HEK293 (cell line): Measurements from ENCODE around the gene PNN.
"Not testable (repeated sequence)": the region's sequence is repeated elsewhere in the genome, so short reads cannot be mapped to it uniquely, and the experiment has no call there.

Experiments
- ATF2 ChIP-seq: fragments of 450-650 bp; formaldehyde crosslinking; IDR thresholded peaks from 2 replicates; pipeline ENCODE4 v1.5.1; 2016; ENCODE audit warnings: missing biosample characterization, missing genetic modification characterization, low read depth
- MEIS1 ChIP-seq: sonication (generic); formaldehyde crosslinking; IDR thresholded peaks from 2 replicates; pipeline ENCODE4 v1.8.1; 2022; ENCODE audit warnings: missing genetic modification reagents, mild to moderate bottlenecking, borderline replicate concordance
- PBX3 ChIP-seq: sonication (generic); formaldehyde crosslinking; IDR thresholded peaks from 2 replicates; pipeline ENCODE4 v1.8.1; 2022; ENCODE audit warnings: mild to moderate bottlenecking, moderate library complexity, missing genetic modification reagents
- PRDM1 ChIP-seq: fragments of 450-650 bp; formaldehyde crosslinking; IDR thresholded peaks from 2 replicates; pipeline ENCODE4; 2016; ENCODE audit warnings: missing biosample characterization, missing genetic modification characterization
- ZNF140 ChIP-seq: fragments of 450-650 bp; formaldehyde crosslinking; IDR thresholded peaks from 2 replicates; pipeline ENCODE4 v1.5.1; 2016; ENCODE audit warnings: missing biosample characterization, missing genetic modification characterization
- ZNF175 ChIP-seq: fragments of 450-650 bp; formaldehyde crosslinking; IDR thresholded peaks from 2 replicates; pipeline ENCODE4 v1.5.1; 2016; ENCODE audit warnings: missing biosample characterization, missing genetic modification characterization
- ZNF629 ChIP-seq: fragments of 450-650 bp; formaldehyde crosslinking; IDR thresholded peaks from 2 replicates; pipeline ENCODE4 v1.5.1; 2017; ENCODE audit warnings: missing biosample characterization, missing genetic modification characterization
- TF ChIP-seq, protein P1 (sequence below): fragments of 450-650 bp; formaldehyde crosslinking; IDR thresholded peaks from 2 replicates; pipeline ENCODE4 v1.5.1; 2016; ENCODE audit warnings: missing biosample characterization, missing genetic modification characterization
- TF ChIP-seq, protein P2 (sequence below): fragments of 450-650 bp; formaldehyde crosslinking; IDR thresholded peaks from 2 replicates; pipeline ENCODE4 v1.5.1; 2016; ENCODE audit warnings: missing biosample characterization, missing genetic modification characterization, borderline replicate concordance
- TF ChIP-seq, protein P3 (sequence below): fragments of 450-650 bp; formaldehyde crosslinking; IDR thresholded peaks from 2 replicates; pipeline ENCODE4 v1.5.1; 2016; ENCODE audit warnings: missing biosample characterization, missing genetic modification characterization

- TF ChIP-seq, protein P1, sequence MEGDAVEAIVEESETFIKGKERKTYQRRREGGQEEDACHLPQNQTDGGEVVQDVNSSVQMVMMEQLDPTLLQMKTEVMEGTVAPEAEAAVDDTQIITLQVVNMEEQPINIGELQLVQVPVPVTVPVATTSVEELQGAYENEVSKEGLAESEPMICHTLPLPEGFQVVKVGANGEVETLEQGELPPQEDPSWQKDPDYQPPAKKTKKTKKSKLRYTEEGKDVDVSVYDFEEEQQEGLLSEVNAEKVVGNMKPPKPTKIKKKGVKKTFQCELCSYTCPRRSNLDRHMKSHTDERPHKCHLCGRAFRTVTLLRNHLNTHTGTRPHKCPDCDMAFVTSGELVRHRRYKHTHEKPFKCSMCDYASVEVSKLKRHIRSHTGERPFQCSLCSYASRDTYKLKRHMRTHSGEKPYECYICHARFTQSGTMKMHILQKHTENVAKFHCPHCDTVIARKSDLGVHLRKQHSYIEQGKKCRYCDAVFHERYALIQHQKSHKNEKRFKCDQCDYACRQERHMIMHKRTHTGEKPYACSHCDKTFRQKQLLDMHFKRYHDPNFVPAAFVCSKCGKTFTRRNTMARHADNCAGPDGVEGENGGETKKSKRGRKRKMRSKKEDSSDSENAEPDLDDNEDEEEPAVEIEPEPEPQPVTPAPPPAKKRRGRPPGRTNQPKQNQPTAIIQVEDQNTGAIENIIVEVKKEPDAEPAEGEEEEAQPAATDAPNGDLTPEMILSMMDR (tag by site-specific recombination): not testable (repeated sequence)
- TF ChIP-seq PRDM1 (tag by site-specific recombination); ZNF175 (tag by site-specific recombination); ZNF629 (tag by site-specific recombination); MEIS1 (CRISPR knock-in tag); PBX3; ZNF140; ATF2: not testable (repeated sequence)
- TF ChIP-seq, protein P2, sequence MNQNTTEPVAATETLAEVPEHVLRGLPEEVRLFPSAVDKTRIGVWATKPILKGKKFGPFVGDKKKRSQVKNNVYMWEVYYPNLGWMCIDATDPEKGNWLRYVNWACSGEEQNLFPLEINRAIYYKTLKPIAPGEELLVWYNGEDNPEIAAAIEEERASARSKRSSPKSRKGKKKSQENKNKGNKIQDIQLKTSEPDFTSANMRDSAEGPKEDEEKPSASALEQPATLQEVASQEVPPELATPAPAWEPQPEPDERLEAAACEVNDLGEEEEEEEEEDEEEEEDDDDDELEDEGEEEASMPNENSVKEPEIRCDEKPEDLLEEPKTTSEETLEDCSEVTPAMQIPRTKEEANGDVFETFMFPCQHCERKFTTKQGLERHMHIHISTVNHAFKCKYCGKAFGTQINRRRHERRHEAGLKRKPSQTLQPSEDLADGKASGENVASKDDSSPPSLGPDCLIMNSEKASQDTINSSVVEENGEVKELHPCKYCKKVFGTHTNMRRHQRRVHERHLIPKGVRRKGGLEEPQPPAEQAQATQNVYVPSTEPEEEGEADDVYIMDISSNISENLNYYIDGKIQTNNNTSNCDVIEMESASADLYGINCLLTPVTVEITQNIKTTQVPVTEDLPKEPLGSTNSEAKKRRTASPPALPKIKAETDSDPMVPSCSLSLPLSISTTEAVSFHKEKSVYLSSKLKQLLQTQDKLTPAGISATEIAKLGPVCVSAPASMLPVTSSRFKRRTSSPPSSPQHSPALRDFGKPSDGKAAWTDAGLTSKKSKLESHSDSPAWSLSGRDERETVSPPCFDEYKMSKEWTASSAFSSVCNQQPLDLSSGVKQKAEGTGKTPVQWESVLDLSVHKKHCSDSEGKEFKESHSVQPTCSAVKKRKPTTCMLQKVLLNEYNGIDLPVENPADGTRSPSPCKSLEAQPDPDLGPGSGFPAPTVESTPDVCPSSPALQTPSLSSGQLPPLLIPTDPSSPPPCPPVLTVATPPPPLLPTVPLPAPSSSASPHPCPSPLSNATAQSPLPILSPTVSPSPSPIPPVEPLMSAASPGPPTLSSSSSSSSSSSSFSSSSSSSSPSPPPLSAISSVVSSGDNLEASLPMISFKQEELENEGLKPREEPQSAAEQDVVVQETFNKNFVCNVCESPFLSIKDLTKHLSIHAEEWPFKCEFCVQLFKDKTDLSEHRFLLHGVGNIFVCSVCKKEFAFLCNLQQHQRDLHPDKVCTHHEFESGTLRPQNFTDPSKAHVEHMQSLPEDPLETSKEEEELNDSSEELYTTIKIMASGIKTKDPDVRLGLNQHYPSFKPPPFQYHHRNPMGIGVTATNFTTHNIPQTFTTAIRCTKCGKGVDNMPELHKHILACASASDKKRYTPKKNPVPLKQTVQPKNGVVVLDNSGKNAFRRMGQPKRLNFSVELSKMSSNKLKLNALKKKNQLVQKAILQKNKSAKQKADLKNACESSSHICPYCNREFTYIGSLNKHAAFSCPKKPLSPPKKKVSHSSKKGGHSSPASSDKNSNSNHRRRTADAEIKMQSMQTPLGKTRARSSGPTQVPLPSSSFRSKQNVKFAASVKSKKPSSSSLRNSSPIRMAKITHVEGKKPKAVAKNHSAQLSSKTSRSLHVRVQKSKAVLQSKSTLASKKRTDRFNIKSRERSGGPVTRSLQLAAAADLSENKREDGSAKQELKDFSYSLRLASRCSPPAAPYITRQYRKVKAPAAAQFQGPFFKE (tag by site-specific recombination): not testable (repeated sequence)
- TF ChIP-seq, protein P3, sequence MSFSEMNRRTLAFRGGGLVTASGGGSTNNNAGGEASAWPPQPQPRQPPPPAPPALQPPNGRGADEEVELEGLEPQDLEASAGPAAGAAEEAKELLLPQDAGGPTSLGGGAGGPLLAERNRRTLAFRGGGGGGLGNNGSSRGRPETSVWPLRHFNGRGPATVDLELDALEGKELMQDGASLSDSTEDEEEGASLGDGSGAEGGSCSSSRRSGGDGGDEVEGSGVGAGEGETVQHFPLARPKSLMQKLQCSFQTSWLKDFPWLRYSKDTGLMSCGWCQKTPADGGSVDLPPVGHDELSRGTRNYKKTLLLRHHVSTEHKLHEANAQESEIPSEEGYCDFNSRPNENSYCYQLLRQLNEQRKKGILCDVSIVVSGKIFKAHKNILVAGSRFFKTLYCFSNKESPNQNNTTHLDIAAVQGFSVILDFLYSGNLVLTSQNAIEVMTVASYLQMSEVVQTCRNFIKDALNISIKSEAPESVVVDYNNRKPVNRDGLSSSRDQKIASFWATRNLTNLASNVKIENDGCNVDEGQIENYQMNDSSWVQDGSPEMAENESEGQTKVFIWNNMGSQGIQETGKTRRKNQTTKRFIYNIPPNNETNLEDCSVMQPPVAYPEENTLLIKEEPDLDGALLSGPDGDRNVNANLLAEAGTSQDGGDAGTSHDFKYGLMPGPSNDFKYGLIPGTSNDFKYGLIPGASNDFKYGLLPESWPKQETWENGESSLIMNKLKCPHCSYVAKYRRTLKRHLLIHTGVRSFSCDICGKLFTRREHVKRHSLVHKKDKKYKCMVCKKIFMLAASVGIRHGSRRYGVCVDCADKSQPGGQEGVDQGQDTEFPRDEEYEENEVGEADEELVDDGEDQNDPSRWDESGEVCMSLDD (tag by site-specific recombination): not testable (repeated sequence)
These were observed 33.4 kb upstream of the PNN start for GRCh38 chr14:39141623-39142022.
